GM12891 (cell line): ENCODE results near the gene PSME2.

ENCODE experiments used
- DNase-seq: peaks from one replicate; pipeline ENCODE4 v3.0.0; 2011; ENCODE audit warnings: low spot score; ENCODE audit not compliant: insufficient read length
- FAIRE-seq: peaks from 2 replicates; lab custom pipeline; 2011; peaks lifted over from hg19 to GRCh38; lab: Jason Lieb, UNC
- PAX5 ChIP-seq: IDR thresholded peaks from 2 replicates; pipeline ENCODE4 v1.6.1; 2011; ENCODE audit warnings: low read length, moderate library complexity, mild to moderate bottlenecking; ENCODE audit not compliant: insufficient read depth, severe bottlenecking
- POLR2A ChIP-seq: IDR thresholded peaks from 2 replicates; pipeline ENCODE4 v1.6.1; 2011; ENCODE audit warnings: low read depth, low read length, control low read depth
- POLR2AphosphoS5 ChIP-seq: IDR thresholded peaks from 2 replicates; pipeline ENCODE4 v1.6.1; 2011; ENCODE audit warnings: low read depth, low read length, control low read depth
- POU2F2 ChIP-seq: IDR thresholded peaks from 2 replicates; pipeline ENCODE4 v1.6.1; 2011; ENCODE audit warnings: low read depth, mild to moderate bottlenecking, control low read depth, low read length, moderate library complexity
- SPI1 ChIP-seq: IDR thresholded peaks from 2 replicates; pipeline ENCODE4 v1.6.1; 2011; ENCODE audit warnings: low read depth, low read length, control low read depth
- TAF1 ChIP-seq: IDR thresholded peaks from 2 replicates; pipeline ENCODE4 v1.6.1; 2011; ENCODE audit warnings: low read depth, low read length, control low read depth

Gene PSME2

GRCh38 chr14:24181371-24182077 is 35.1 kb upstream of the PSME2 start:
- no peak for DNase-seq
- TF ChIP-seq SPI1 (no peak), POU2F2 (no peak; the same call in none of the 2 replicates), POLR2A (peak; percentile 47; the same call in 1 of the 2 replicates)
- no peak for FAIRE-seq

- FAIRE-seq (no peak), DNase-seq (no peak)
- TF ChIP-seq POU2F2 (0 out of 2 replicates have a peak, but pooled peaks have one; percentile 25), TAF1 (no peak)
Measured at GRCh38 chr14:24179961-24180796, 33.8 kb upstream of the PSME2 start.

- TF ChIP-seq POLR2AphosphoS5 (peak; percentile 32), PAX5 (no peak), POLR2A (peak; percentile 55), POU2F2 (no peak), TAF1 (no peak), SPI1 (no peak)
- peak; percentile 48 for FAIRE-seq
- no peak for DNase-seq
Measured at GRCh38 chr14:24179294-24179960, 33.0 kb upstream of the PSME2 start.

- FAIRE-seq: no peak
- TF ChIP-seq POLR2AphosphoS5 (no peak), POLR2A (peak; percentile 15; the same call in 1 of the 2 replicates)
Measured at GRCh38 chr14:24178399-24179178, 32.2 kb upstream of the PSME2 start.

GRCh38 chr14:24177891-24178290 is 31.5 kb upstream of the PSME2 start:
- no peak for DNase-seq
- TF ChIP-seq POU2F2: peak; percentile 16; the same call in 1 of the 2 replicates
- no peak for TF ChIP-seq SPI1
- FAIRE-seq: no peak

More at GRCh38 chr14:24178399-24179178, 32.2 kb upstream of the PSME2 start:
- no peak for DNase-seq

- TF ChIP-seq PAX5 (no peak), SPI1 (no peak), TAF1 (no peak), POLR2A (peak; percentile 64; the same call in 1 of the 2 replicates), POLR2AphosphoS5 (peak; percentile 62)
- FAIRE-seq (no peak), DNase-seq (no peak)
Measured at GRCh38 chr14:24177041-24177825, 30.8 kb upstream of the PSME2 start.

- no peak for TF ChIP-seq POU2F2
- TF ChIP-seq POLR2AphosphoS5: peak; percentile 44; the same call in 1 of the 2 replicates
- FAIRE-seq (no peak), DNase-seq (no peak)
Measured at GRCh38 chr14:24176599-24176998, 30.2 kb upstream of the PSME2 start.

- TF ChIP-seq SPI1 (no peak), POLR2AphosphoS5 (no peak; the same call in 1 of the 2 replicates), TAF1 (no peak), POLR2A (0 out of 2 replicates have a peak, but pooled peaks have one; percentile 28), PAX5 (no peak), POU2F2 (no peak; the same call in 1 of the 2 replicates)
- FAIRE-seq (peak; percentile 20), DNase-seq (no peak)
Measured at GRCh38 chr14:24172871-24173281, 26.5 kb upstream of the PSME2 start.

GRCh38 chr14:24172261-24172860 is 26.0 kb upstream of the PSME2 start:
- DNase-seq: no peak
- peak; percentile 57 for FAIRE-seq

More at GRCh38 chr14:24172261-24172860, 26.0 kb upstream of the PSME2 start:
- TF ChIP-seq TAF1 (no peak), POU2F2 (no peak), PAX5 (no peak), POLR2AphosphoS5 (no peak; the same call in 1 of the 2 replicates), SPI1 (no peak), POLR2A (no peak)
